BLaER1 treated with 17β-estradiol and CSF1 and Interleukin-3, amounts not matched to agents 10 nM and 100 nM (cell line): Measurements from ENCODE around the gene S100A16.

Experiments
- H3K27ac ChIP-seq, 11 experiments: shearing (Covaris generic); formaldehyde crosslinking; 2 replicates each; pipeline ENCODE4 v1.8.1; 2022
- H3K27me3 ChIP-seq, 11 experiments: shearing (Covaris generic); formaldehyde crosslinking; 2 replicates each; pipeline ENCODE4 v1.8.1; 2022
- H3K36me3 ChIP-seq, 11 experiments: shearing (Covaris generic); formaldehyde crosslinking; 2 replicates each; pipeline ENCODE4 v1.8.1; 2022
- H3K4me1 ChIP-seq, 10 experiments: shearing (Covaris generic); formaldehyde crosslinking; 2 replicates each; pipeline ENCODE4 v1.8.1; 2022
- H3K4me2 ChIP-seq, 11 experiments: shearing (Covaris generic); formaldehyde crosslinking; 2 replicates each; pipeline ENCODE4 v1.8.1; 2022
- H3K4me3 ChIP-seq, 10 experiments: shearing (Covaris generic); formaldehyde crosslinking; 2 replicates each; pipeline ENCODE4 v1.8.1; 2022
- H3K9ac ChIP-seq, 11 experiments: shearing (Covaris generic); formaldehyde crosslinking; 2 replicates each; pipeline ENCODE4 v1.8.1; 2022
- H3K9me3 ChIP-seq, 11 experiments: shearing (Covaris generic); formaldehyde crosslinking; replicated peaks in 1 of 11; 2 replicates each; pipeline ENCODE4 v1.8.1; 2022
- H4K20me1 ChIP-seq, 11 experiments: shearing (Covaris generic); formaldehyde crosslinking; 2 replicates each; pipeline ENCODE4 v1.8.1; 2022
- Cebpa-rat ChIP-seq, 11 experiments: shearing (Covaris generic); IDR thresholded peaks; 2 replicates each; pipeline ENCODE4 v1.8.1; 2022

S100A16 gene

GRCh38 chr1:153573351-153573750, 39.6 kb downstream of the S100A16 start:
- Histone ChIP-seq H3K4me1 (peaks cover 33 to 76% (median 51%) of the 10 kb centered on the region in 10 experiments), H3K4me2 (peak overlapping the region; percentile 59 to 91 (median 79)), H3K27ac (peak overlapping the region; percentile 14 to 86 (median 82); a peak in 21 of 22 replicates), H3K9ac (peak overlapping the region in 10 of 11 experiments; percentile 46 to 72 (median 65); a peak in 19 of 22 replicates), H4K20me1 (no peaks in the 10 kb centered on the region), H3K9me3 (peaks cover 0 to 15% (median 7%) of the 10 kb centered on the region in 11 experiments; a peak in 13 of 22 replicates), H3K27me3 (no peaks in the 10 kb centered on the region), H3K4me3 (peak overlapping the region in 3 of 10 experiments; percentile 5 to 16 (median 6); a peak in 1 of 20 replicates), H3K36me3 (no peaks in the 10 kb centered on the region)
- TF ChIP-seq Cebpa-rat (IDR thresholded peaks at IDR 0.05): peak in 5 of 11 experiments; percentile 13 to 58 (median 32); a peak in 5 of 22 replicates

GRCh38 chr1:153572569-153573015, 40.3 kb downstream of the S100A16 start:
- Histone ChIP-seq H3K4me2 (peak overlapping the region; percentile 59 to 91 (median 79)), H4K20me1 (no peaks in the 10 kb centered on the region), H3K4me3 (peak overlapping the region in 2 of 10 experiments; percentile 3 to 6; a peak in 2 of 20 replicates), H3K27ac (peak overlapping the region; percentile 14 to 86 (median 82); a peak in 21 of 22 replicates), H3K9ac (peak overlapping the region in 10 of 11 experiments; percentile 46 to 72 (median 65); a peak in 21 of 22 replicates), H3K27me3 (no peaks in the 10 kb centered on the region), H3K36me3 (no peaks in the 10 kb centered on the region), H3K9me3 (peaks cover 0 to 15% (median 7%) of the 10 kb centered on the region in 11 experiments; a peak in 13 of 22 replicates), H3K4me1 (peaks cover 40 to 80% (median 59%) of the 10 kb centered on the region in 10 experiments)
- no peak for TF ChIP-seq Cebpa-rat (IDR thresholded peaks at IDR 0.05)

GRCh38 chr1:153571706-153572105, 41.2 kb downstream of the S100A16 start:
- H3K27ac ChIP-seq: peak overlapping the region in 10 of 11 experiments; percentile 64 to 86 (median 83); a peak in 19 of 22 replicates
- no peak for TF ChIP-seq Cebpa-rat (IDR thresholded peaks at IDR 0.05)
- H3K9ac ChIP-seq: peak overlapping the region in 10 of 11 experiments; percentile 2 to 72 (median 65); a peak in 15 of 22 replicates
- no peaks in the 10 kb centered on the region for H3K36me3 ChIP-seq
- H3K27me3 ChIP-seq: no peaks in the 10 kb centered on the region
- no peaks in the 10 kb centered on the region for H4K20me1 ChIP-seq
- peaks cover 43 to 80% (median 61%) of the 10 kb centered on the region in 10 experiments for H3K4me1 ChIP-seq
- H3K9me3 ChIP-seq: peaks cover 0 to 15% (median 7%) of the 10 kb centered on the region in 11 experiments; a peak in 13 of 22 replicates
- peak overlapping the region in 10 of 11 experiments; percentile 67 to 91 (median 80); a peak in 19 of 22 replicates for H3K4me2 ChIP-seq
- H3K4me3 ChIP-seq: no peak overlapping the region

GRCh38 chr1:153570874-153571273, 42.1 kb downstream of the S100A16 start:
- Histone ChIP-seq H3K9ac (no peak overlapping the region; a peak in 2 of 22 replicates), H3K4me1 (peaks cover 48 to 77% (median 62%) of the 10 kb centered on the region in 10 experiments), H3K9me3 (peaks cover 0 to 15% (median 7%) of the 10 kb centered on the region in 11 experiments; a peak in 13 of 22 replicates), H3K4me3 (no peak overlapping the region), H3K27me3 (no peaks in the 10 kb centered on the region), H3K36me3 (no peaks in the 10 kb centered on the region), H4K20me1 (no peaks in the 10 kb centered on the region), H3K27ac (no peak overlapping the region), H3K4me2 (peak overlapping the region in 3 of 11 experiments; percentile 81 to 90 (median 81); a peak in 4 of 22 replicates)
- no peak for TF ChIP-seq Cebpa-rat (IDR thresholded peaks at IDR 0.05)

GRCh38 chr1:153569465-153569864, 43.5 kb downstream of the S100A16 start:
- no peak overlapping the region for H3K4me3 ChIP-seq
- H3K9me3 ChIP-seq: peaks cover 0 to 6% (median 0%) of the 10 kb centered on the region in 11 experiments; a peak in 6 of 22 replicates
- H3K4me1 ChIP-seq: peaks cover 58 to 91% (median 76%) of the 10 kb centered on the region in 10 experiments
- peak overlapping the region in 1 of 11 experiments; percentile 89; a peak in 1 of 22 replicates for H3K4me2 ChIP-seq
- no peak for TF ChIP-seq Cebpa-rat (IDR thresholded peaks at IDR 0.05)
- H3K9ac ChIP-seq: no peak overlapping the region; a peak in 1 of 22 replicates
- H3K27ac ChIP-seq: no peak overlapping the region; a peak in 1 of 22 replicates
- no peaks in the 10 kb centered on the region for H3K27me3 ChIP-seq
- H3K36me3 ChIP-seq: no peaks in the 10 kb centered on the region
- H4K20me1 ChIP-seq: no peaks in the 10 kb centered on the region

GRCh38 chr1:153568367-153569099, 44.4 kb downstream of the S100A16 start:
- no peak for TF ChIP-seq Cebpa-rat (IDR thresholded peaks at IDR 0.05)
- H3K4me3 ChIP-seq: peak overlapping the region; percentile 16 to 61 (median 51); a peak in 18 of 20 replicates
- no peaks in the 10 kb centered on the region for H3K27me3 ChIP-seq
- peaks cover 53 to 94% (median 78%) of the 10 kb centered on the region in 10 experiments for H3K4me1 ChIP-seq
- peaks cover 0 to under 1% (median 0%) of the 10 kb centered on the region in 11 experiments; a peak in 3 of 22 replicates for H3K9me3 ChIP-seq
- peak overlapping the region; percentile 66 to 87 (median 83) for H3K9ac ChIP-seq
- no peaks in the 10 kb centered on the region for H4K20me1 ChIP-seq
- peak overlapping the region; percentile 47 to 98 (median 92); a peak in 21 of 22 replicates for H3K27ac ChIP-seq
- no peaks in the 10 kb centered on the region for H3K36me3 ChIP-seq
- peak overlapping the region; percentile 76 to 99 (median 91) for H3K4me2 ChIP-seq

GRCh38 chr1:153567621-153568366, 45.1 kb downstream of the S100A16 start:
- no peaks in the 10 kb centered on the region for H3K36me3 ChIP-seq
- H3K27me3 ChIP-seq: no peaks in the 10 kb centered on the region
- peak overlapping the region; percentile 76 to 99 (median 91) for H3K4me2 ChIP-seq
- H3K9me3 ChIP-seq: no peaks in the 10 kb centered on the region
- peak overlapping the region; percentile 47 to 98 (median 92) for H3K27ac ChIP-seq
- no peaks in the 10 kb centered on the region for H4K20me1 ChIP-seq
- peak in 2 of 11 experiments; percentile 55 to 72; a peak in 3 of 22 replicates for TF ChIP-seq Cebpa-rat (IDR thresholded peaks at IDR 0.05)
- H3K4me3 ChIP-seq: peak overlapping the region; percentile 16 to 61 (median 51); a peak in 18 of 20 replicates
- peaks cover 45 to 94% (median 75%) of the 10 kb centered on the region in 10 experiments for H3K4me1 ChIP-seq
- peak overlapping the region; percentile 66 to 87 (median 83) for H3K9ac ChIP-seq
